Inflammatory macrophage treated with lipopolysaccharide for 1 hour (primary cell): ENCODE data around the gene SCUBE1.
"Not testable (repeated sequence)": the region's sequence is repeated elsewhere in the genome, so short reads cannot be mapped to it uniquely, and the experiment has no call there.

Experiments used
- DNase-seq, 2 donors: peaks; one replicate each; pipeline ENCODE4 v3.0.0-alpha.2; 2020 to 2022

The SCUBE1 gene

DNA sequence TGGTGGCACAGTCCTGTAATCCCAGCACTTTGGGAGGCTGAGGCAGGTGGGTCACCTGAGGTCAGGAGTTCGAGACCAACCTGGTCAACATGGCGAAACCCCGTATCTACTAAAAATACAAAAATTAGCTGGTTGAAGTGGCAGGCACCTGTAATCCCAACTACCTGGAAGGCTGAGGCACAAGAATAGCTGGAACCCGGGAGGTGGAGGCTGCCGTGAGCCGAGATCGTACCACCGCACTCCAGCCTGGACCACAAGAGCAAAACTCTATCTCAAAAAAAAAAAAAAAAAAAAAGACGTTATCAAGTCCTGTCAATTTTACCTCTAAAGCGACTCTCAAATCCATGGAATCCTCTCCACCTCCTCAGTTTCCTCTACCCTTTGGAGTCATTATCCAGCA is 12.5 kb upstream of the SCUBE1 start:
- DNase-seq: not testable (repeated sequence)

DNA sequence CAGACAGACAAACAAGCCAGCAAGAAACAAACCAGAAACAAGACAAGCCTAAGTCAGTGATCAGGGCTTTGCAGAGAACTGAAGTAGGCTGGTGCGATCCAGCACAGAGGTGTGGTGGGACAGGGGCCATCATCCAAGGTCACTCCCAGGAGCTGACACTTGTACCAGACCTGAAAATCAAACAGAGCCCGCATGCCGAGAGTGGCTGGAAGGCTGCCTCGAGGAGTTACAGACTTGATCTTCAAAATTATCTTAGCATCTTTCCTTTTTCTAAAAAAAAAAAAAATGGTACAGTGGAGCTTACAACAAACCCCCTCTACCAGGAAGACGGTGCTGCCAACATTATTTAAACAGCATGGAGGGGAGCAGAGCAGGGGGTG is 8.8 kb upstream of the SCUBE1 start:
- DNase-seq: no peak

DNA sequence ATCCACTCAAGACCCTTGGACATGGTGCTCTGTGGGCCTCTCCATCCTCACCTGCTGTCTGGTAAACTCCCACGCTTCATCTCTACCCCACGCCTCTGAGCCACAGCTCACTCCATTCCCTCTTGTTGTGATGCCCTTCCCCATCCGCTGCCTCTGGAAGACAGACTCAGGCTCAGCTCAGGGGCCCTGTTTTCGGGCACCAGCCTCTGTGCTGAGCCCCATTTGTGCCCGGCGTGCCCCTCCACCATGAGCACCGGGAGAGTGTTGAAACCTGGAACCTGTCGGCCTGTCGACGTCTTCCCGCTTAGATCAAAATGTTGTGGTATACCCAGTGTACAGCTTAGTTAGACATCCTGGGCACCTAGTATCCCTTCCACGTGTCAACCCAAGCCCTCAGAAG is 6.5 kb upstream of the SCUBE1 start:
- DNase-seq: no peak

- peak in 1 of 2 donors; percentile 31 for DNase-seq
These were observed 3.4 kb upstream of the SCUBE1 start for GRCh38 chr22:43346521-43346929.

- peak; percentile 24 to 40 for DNase-seq
These were observed 2.7 kb upstream of the SCUBE1 start for GRCh38 chr22:43345761-43346301.

GRCh38 chr22:43345356-43345755 is 2.2 kb upstream of the SCUBE1 start:
- no peak for DNase-seq

GRCh38 chr22:43344520-43344787 is 1.3 kb upstream of the SCUBE1 start:
- no peak for DNase-seq

DNA sequence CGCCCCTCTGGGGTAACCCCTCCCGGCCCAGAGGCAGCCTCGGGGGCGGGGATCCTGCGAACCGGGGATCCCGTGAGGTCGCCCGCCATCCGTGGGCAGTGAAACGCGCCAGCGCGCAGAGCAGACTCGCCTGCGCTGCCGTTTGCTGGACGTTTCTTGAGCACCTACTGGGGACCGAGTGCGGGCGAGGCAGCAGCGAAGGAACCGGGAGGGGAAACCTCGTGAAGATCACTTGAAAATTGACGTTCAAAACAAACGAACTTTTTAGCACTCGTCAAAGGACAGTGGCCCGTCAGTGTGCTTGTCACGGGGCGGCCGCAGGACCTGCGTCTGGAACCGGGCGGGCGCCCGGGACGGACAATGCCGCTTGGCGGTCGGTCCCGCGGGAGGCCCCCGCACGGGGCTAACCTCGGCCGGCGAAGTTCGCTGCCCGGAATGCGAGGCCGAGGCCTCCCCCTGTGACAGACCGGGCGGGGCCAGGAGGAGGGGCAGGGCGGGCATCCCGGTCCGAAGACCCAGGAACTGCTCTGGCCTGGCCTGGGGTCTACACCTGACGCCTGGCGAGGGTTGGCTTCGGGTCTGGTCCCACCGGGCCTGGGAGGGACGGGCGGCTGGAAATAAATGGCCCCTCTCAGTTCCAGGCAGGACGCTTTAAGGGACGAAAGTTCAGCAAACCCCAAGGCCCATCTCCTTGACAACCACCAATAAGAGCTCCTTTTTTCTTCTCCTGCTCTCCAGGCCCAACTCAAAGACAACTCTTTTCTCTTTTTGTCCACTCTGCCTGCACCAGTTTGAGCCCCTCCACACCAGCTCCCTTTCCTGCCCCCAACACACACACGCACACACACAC is 723 bp upstream of the SCUBE1 start:
- no peak for DNase-seq

GRCh38 chr22:43342347-43343261 is 568 bp downstream of the SCUBE1 start:
- DNase-seq: no peak

DNA sequence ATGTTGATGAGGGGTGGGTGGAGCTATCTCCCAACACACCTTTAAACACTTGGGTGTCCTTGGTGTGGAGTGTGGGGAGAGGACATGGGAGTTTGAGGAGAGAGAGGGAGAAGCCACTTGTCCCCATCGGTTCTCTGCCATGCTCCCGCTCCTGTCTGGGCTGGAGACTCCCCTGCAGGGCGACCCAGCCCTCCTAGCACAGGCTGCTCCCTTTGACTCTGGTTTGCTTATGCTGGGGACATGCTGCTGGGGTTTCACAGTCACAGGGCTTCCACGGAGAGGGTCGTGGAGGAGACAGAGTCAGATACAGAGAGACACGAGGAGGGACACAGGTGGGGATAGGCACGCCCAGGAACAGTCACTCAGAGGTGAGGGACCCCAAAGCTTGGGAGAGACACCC is 1.6 kb downstream of the SCUBE1 start:
- no peak for DNase-seq

DNA sequence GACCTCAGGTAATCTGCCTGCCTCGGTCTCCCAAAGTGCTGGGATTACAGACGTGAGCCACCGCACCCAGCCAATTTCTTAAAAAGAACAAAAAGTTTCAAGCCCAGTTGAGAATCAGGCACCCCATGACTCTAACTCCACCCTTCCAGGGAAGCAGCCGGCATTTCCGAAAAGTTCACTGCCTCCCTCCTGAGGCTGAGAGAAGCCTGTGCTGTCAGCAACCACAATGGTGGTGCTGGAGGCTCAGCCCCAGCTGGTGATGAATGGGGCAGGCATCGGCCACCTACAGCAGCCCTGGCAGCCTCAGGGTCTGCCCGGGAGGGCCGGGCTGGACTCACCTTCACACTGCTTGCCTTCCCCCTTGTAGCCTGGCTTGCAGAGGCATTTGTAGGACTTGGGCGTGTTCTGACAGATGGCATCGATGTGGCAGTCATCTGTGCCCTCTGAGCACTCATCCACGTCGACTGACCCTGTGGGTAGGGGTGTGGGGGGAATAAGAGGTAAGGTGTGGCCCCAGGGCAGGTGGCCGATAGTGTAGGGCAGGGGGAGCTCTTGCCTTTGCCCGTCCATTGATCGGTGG is 4.3 kb downstream of the SCUBE1 start:
- DNase-seq: no peak

- DNase-seq: no peak
These were observed 5.2 kb downstream of the SCUBE1 start for GRCh38 chr22:43337946-43338345.

- DNase-seq: no peak
These were observed 5.8 kb downstream of the SCUBE1 start for GRCh38 chr22:43337385-43337784.

DNA sequence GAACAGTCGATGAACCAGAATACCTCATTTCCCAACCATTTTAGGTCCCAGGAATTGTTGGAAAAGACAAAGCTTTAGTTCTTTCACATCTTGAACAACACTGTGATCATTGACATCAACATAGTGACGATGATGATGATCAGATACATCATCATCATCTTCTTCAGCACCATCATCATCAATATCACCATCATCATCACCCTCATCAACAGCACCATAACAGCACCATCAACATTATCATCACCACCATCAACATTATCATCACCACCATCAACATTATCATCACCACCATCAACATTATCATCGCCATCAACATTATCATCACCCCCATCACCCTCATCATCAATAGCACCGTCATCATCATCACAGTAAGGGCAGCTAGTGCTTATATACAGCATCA is 8.8 kb downstream of the SCUBE1 start:
- no peak for DNase-seq

DNA sequence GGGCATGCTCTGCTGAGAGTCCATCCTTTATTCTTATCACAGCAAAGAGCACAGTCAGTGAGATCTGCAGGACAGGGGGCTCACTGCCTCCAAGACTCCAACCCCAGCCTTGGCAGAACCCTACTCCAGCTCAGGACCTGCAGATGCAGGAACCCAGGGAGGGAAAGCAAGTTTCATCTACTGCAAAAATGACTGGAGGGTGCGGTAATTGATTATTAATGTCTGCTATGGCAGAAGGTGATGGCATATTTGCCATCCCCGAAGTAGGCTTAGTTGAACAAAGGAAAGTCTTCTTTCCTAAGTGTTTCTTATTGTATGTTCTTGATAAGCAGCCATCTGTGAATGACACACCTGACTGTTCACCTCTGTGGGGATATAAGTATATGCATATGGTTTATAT is 9.2 kb downstream of the SCUBE1 start:
- no peak for DNase-seq

DNA sequence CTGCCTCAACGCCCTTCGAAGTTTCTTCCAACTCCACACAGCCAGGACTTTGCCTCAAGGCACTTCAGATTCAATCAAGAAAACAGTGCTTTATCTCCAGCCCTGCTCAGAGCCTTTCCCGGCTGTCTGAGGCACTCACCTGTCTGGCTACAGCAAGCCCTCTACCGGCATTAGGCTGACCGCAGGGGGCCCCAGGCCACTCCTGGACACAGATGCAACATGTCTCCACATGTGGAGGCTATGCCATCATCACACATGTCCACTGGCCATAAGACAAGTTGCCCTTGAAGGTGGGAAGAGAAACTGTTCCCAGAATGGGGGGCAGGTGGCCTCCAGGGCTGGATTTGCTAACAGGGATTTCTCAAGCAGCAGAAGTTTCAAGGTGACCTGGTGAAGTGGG is 10.0 kb downstream of the SCUBE1 start:
- no peak for DNase-seq

GRCh38 chr22:43331698-43332097 is 11.5 kb downstream of the SCUBE1 start:
- no peak for DNase-seq

- DNase-seq: no peak
These were observed 12.1 kb downstream of the SCUBE1 start for GRCh38 chr22:43331069-43331451.

DNA sequence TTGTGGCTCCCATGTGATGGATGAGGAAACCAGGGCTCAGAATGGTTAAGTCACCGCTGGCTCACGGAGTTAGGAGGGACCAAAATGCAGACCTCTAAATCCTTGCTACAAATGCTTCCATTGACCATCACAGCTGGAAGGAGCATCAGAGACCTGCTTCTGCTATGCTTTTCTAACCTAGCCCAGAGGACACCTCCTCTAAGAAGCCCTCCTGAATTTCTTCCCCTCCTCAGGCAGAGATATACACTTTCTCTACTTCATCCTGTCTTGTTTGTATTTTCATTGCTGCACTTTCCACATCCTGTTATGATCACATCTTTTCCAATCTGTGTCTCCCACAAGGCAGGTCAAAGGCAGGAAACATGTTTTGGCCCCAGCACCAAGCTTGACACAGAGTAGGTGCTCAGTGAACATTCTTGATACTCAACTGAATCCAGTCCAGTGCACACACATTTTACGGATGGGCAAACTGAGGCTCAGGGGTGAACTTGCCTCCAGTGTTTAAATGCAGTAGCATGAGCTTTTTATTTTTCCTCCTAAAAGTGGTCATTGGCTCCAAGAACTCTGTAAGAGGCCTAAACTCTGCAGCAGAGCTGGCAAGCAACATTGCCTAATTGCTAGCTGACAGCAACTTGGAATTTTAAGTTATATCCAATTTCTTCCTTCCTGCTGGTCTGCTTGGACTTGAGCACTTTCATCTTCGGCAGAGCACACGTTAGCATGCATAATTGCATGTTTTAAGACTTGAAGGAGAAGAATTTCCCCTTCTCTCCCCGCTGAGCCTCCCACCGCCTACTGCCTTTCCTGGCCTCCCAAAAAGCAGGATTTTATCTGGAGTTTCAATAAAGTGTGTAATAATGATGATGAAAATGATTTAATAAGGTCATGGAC is 12.7 kb downstream of the SCUBE1 start:
- DNase-seq: no peak

GRCh38 chr22:43329061-43329460 is 14.1 kb downstream of the SCUBE1 start:
- DNase-seq: no peak

DNA sequence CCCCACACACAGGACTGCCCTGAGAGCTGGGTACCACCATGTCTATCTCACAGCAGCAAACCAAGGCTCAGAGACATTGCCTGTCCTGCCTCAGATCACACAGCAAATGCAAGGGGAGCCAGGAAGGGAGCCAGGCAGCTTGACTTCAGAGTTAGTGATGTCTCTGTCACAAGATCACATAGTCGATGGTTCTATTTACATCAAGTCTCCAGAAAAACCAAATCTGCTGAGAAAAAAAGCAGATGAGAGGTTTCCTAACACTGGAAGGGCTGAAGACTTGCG is 16.1 kb downstream of the SCUBE1 start:
- no peak for DNase-seq

GRCh38 chr22:43326331-43327156 is 16.6 kb downstream of the SCUBE1 start:
- DNase-seq: no peak
